NCI-H2196 (cell line): ENCODE results near the gene THBS3.
"Not testable (repeated sequence)": the region's sequence is repeated elsewhere in the genome, so short reads cannot be mapped to it uniquely, and the experiment has no call there.

Experiments
- DNase-seq: peaks from one replicate; lab custom pipeline; 2025; ENCODE audit not compliant: unreplicated experiment; lab: John Stamatoyannopoulos, UW

THBS3 gene

GRCh38 chr1:155235375-155235774 lies 27.7 kb upstream of the THBS3 start:
- not testable (repeated sequence) for DNase-seq

DNA sequence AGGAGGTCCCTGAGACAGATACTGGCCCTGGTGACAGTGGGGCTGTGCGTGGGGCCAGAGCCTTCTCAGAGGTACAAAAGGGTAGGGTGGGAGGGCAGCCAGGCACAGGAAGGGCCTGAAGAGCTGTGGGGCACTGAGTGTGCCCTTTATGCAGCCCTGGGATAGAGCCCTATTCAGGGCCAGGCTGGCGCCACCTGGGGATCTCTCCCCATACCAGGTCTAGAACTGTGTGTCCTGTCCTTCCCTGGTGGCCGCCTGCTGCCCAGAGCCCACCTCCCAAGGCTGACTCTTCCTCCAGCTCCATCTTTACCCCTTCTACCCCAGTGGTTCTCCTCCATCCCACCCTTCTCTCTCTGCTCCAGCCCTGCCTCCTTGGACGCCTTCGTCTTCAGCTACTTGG lies 25.8 kb upstream of the THBS3 start:
- DNase-seq, result not testable (repeated sequence)

- not testable (repeated sequence) for DNase-seq
Measured at GRCh38 chr1:155232001-155232978, 24.6 kb upstream of the THBS3 start.

DNA sequence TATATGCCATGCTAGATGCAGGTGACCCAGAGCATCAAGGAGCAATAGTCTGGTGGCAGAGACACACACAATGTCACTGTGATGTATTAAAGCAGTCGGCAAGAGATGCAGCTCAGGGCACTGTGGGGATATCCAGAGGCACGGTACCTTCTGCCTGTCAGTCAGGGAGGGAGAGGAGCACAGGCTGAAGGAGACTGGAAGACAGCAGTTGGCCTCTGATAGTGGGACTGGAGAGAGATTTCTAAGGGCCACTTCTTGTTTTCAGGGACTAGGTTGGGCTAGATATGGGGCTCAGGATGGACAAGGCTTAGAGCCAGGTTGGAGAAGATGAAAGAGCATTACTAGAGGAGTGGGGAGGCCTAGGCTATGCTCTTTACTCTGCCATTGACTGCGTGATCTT lies 23.6 kb upstream of the THBS3 start:
- DNase-seq, result not testable (repeated sequence)

DNA sequence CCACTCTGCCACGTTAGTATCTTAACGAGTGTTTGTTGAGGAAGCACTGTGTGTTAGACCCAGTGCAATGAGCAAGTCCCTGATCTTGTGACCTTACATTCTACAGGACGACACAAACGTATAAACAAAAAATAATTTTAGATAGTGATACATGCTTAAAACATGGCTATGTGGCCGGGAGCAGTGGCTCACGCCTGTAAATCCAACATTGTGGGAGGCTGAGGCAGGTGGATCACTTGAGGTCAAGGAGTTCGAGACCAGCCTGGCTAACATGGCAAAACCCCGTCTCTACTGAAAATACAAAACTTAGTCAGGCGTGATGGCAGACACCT lies 20.4 kb upstream of the THBS3 start:
- no peak for DNase-seq

GRCh38 chr1:155227261-155228095 lies 19.8 kb upstream of the THBS3 start:
- DNase-seq, result peak; percentile 98

DNA sequence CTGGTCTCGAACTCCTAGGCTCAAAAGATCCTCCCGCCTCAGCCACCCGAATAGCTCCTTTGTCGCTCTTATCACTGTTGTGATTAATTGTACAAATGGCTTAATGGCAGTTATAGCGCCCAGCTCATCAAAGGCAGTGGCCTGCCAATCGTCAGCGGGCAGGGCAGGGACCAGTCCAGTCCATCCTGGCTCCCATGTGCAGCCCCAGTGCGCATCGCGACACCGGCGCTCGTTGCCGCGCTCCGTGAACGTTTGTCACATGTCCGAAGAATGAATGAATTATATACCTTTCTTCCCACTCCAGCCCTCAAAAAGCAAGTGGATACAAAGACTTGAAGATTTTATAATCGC lies 19.2 kb upstream of the THBS3 start:
- peak; percentile 66 for DNase-seq

GRCh38 chr1:155226188-155226909 lies 18.7 kb upstream of the THBS3 start:
- DNase-seq, result peak; percentile 66

GRCh38 chr1:155225404-155225759 lies 17.7 kb upstream of the THBS3 start:
- not testable (repeated sequence) for DNase-seq

- no peak for DNase-seq
Measured at GRCh38 chr1:155223047-155223446, 15.3 kb upstream of the THBS3 start.

DNA sequence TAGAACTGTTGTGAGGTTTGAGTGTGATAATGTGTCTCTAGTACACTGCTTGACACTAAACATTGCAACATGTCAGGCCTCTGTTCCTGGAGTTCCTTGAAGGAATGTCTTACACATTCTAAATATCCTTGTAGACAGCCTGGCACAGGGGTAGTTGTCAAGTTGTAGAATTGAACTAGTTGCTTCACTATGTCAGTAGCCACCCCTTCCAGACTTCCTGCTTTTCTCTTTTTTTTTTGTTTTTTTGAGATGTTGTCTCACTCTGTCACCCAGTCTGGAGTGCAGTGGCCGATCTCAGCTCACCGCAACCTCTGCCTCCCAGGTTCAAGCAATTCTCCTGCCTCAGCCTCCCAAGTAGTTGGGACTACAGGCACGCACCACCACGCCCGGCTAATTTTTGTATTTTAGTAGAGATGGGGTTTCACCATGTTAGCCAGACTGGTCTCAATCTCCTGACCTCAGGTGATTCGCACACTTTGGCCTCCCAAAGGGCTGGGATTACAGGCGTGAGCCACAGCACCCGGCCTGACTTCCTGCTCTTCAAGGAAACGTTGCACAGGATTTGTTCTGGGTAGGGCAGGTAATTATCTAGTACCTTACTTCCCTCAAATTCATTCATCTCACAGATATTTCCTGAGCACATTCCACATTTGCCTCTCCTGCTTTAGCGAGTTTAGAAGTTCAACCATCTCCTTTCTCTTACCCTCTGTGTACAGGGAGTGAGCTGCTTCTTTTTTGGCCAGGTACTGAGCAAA lies 12.7 kb upstream of the THBS3 start:
- not testable (repeated sequence) for DNase-seq

GRCh38 chr1:155219592-155220031 lies 11.9 kb upstream of the THBS3 start:
- DNase-seq, result peak; percentile 32

DNA sequence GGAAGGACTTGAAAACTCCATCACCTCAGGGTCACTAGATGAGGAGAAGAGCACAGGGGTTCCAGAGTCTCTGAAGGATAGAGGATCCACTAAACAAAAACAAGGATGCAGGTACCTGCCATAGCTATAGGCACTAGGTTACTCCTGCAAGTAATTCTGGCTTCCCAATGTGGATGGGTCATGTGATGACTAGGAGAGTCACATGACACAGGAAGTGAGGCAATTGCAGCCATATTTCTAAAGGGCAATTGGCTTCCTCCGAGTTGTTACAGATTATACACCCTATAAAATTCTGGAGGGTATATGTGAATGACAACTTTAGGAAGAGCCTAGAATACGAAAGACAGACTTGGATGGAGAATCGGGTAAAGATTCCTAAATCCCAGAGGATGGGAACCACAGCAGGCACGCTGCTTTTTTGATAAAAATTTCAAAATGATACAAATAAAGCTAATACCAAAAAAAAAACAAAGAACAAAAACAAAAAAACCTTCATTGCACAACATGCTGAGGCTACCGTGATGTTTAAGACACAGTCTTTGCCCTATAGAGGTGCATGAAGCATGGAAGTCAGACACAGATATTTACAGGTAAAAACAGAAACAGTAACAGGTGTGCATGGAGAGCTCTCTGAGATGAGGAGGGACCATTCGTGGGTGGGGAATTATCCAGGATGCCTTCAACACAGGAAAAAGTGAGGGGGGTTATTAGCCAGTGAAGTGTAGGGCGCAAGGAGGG lies 11.3 kb upstream of the THBS3 start:
- DNase-seq, result peak; percentile 82

- DNase-seq, result not testable (repeated sequence)
Measured at GRCh38 chr1:155214702-155215101, 7.0 kb upstream of the THBS3 start.

- not testable (repeated sequence) for DNase-seq
Measured at GRCh38 chr1:155212051-155212440, 4.3 kb upstream of the THBS3 start.

DNA sequence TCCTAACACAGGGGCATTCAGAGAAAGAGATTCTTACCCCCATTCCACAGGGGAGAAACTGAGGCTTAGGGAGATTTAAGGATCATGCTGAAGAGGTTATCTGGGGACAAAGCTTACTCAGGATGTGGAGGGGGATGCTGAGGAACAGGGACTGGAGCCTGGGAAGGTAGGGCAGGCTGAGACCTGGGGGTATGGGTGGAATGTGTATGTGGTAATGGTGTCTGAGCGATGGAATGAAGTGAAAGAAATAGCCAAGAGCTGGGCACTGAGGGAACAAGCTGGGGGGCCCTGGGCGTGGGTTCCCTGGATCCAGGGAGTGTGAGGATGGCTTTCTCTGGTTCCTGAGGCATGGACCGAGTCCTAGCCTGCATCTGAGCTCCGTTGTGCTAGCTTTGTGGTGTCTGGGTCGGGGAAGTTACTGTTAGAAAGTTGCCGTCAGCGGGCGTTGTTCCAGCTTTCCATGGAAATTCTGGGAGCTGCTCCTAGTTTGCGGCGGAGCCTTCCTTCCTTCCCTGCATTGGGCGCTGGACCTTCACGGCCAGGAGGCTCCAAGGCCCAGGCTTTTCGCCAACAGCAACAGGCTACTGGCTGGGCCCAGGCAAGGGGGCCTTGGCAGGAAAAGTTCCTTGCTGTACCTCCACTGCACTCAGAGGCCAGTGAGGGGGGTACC lies 3.8 kb upstream of the THBS3 start:
- DNase-seq, result not testable (repeated sequence)

- no peak for DNase-seq
Measured at GRCh38 chr1:155210314-155211104, 2.8 kb upstream of the THBS3 start.

DNA sequence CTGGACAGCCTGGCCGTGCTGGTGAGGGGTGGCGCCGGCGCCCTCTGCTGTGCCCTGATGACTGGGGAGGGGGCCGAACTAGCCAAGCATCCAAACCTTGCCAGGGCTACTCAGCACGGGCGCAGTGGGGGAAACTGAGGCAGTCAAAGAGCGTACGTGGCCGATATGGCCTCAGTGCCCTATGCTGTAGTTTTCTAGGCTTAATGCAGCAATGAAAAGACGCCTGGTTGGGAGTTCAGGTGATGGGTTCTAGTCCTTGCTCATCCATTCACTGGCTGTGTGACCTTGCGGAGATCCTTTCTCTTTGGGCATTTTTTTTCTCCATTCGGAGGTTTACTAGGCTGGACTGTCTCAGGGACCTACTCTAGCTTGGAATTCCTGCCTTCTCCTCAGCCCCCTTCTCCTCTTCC lies 1.6 kb upstream of the THBS3 start:
- no peak for DNase-seq
